Measurements from ENCODE around the gene PTPN2.

Gene PTPN2

GRCh38 chr18:12863687-12864216, 20.3 kb downstream of the PTPN2 start:
- DNase-seq (ENCODE audit: extremely low read depth, low read depth) = no peak
- no peak for TF ChIP-seq CTCF (IDR thresholded peaks at IDR 0.05; ENCODE audit: low read depth, low read length)

- no peak for DNase-seq (ENCODE audit: extremely low read depth, low read depth)
- TF ChIP-seq CTCF (IDR thresholded peaks at IDR 0.05; ENCODE audit: low read depth, low read length) = no peak
These were observed 21.1 kb downstream of the PTPN2 start for GRCh38 chr18:12862874-12863482.

GRCh38 chr18:12862467-12862866, 21.6 kb downstream of the PTPN2 start:
- DNase-seq (ENCODE audit: extremely low read depth, low read depth) = no peak

GRCh38 chr18:12861637-12862036, 22.4 kb downstream of the PTPN2 start:
- no peak for TF ChIP-seq CTCF (IDR thresholded peaks at IDR 0.05; ENCODE audit: low read depth, low read length)
- DNase-seq (ENCODE audit: extremely low read depth, low read depth) = no peak

More at GRCh38 chr18:12862467-12862866, 21.6 kb downstream of the PTPN2 start:
- TF ChIP-seq CTCF (IDR thresholded peaks at IDR 0.05; ENCODE audit: low read depth, low read length) = no peak

- TF ChIP-seq CTCF (IDR thresholded peaks at IDR 0.05; ENCODE audit: low read depth, low read length) = no peak
- no peak for DNase-seq (ENCODE audit: extremely low read depth, low read depth)
These were observed 23.5 kb downstream of the PTPN2 start for GRCh38 chr18:12860530-12860929.

GRCh38 chr18:12858991-12859390, 25.0 kb downstream of the PTPN2 start:
- DNase-seq (ENCODE audit: extremely low read depth, low read depth) = no peak
- TF ChIP-seq CTCF (IDR thresholded peaks at IDR 0.05; ENCODE audit: low read depth, low read length) = no peak

- no peak for TF ChIP-seq CTCF (IDR thresholded peaks at IDR 0.05; ENCODE audit: low read depth, low read length)
- no peak for DNase-seq (ENCODE audit: extremely low read depth, low read depth)
These were observed 26.0 kb downstream of the PTPN2 start for GRCh38 chr18:12857991-12858544.

Data from AG09319 (cell line).